Nephron (organoid): ENCODE measurements around the gene GPR39.

Experiments
- H3K27ac Mint-ChIP-seq, 3 experiments: 2 replicates each; pipeline ENCODE4 v1.8.0; 2020; ENCODE audit warnings: mixed read lengths in 3 of 3, mild to moderate bottlenecking in 2 of 3, moderate library complexity in 1 of 3
- H3K27me3 Mint-ChIP-seq: 2 replicates; pipeline ENCODE4 v1.8.0; 2021; ENCODE audit warnings: low read depth, mild to moderate bottlenecking, moderate library complexity, mixed read lengths
- H3K36me3 Mint-ChIP-seq: 2 replicates; pipeline ENCODE4 v1.8.0; 2020; ENCODE audit warnings: low read depth, mixed read lengths
- H3K4me1 Mint-ChIP-seq: 2 replicates; pipeline ENCODE4 v1.8.0; 2020; ENCODE audit warnings: mixed read lengths
- H3K4me3 Mint-ChIP-seq, 3 experiments: 2 replicates each; pipeline ENCODE4 v1.8.0; 2020; ENCODE audit warnings: mild to moderate bottlenecking in 3 of 3, mixed read lengths in 3 of 3, moderate library complexity in 2 of 3
- H3K9me3 Mint-ChIP-seq: 2 replicates; pipeline ENCODE4 v1.8.0; 2020; ENCODE audit warnings: mixed read lengths
- TF ChIP-seq, protein P1 (sequence below), 3 experiments: fragments of 200-600 bp; sonication (generic); IDR thresholded peaks; one replicate each; pipeline ENCODE4 v1.5.0; 2021; ENCODE audit warnings: antibody characterized with exemption in 3 of 3; ENCODE audit not compliant: unreplicated experiment in 3 of 3

Gene GPR39

DNA sequence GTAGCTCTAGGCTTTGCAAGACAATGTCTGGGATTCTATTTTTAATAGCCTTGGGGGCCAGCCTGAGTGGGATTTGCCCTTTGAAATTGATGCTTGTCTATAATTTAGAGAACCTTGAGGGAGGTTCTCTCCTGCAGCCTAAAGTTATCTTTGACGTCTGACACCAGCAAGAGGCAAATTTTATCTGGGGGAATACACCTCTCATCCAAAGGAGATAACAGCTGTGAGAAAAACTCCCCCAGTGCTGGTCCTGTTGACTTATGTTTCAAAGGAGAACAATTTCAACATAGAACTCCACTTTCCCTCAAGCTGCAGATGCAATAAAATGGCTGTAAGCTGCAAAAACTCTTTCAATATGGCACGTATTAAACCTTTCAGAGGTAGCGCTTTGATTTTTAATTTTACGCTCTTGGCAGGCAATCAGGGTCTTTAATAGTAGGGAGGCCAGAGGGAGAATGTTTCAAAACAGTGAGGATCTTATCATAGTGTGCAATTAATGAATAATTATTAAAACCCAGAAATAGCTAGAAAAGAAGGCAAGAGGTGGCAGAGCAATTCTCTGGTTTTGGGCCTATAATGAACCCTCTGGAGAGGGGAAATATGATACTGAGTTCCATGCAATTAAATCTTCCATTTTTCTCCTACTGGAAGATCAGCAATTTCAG lies 191.0 kb downstream of the GPR39 start:
- no peaks in the 10 kb centered on the region for H3K36me3 Mint-ChIP-seq
- H3K4me3 Mint-ChIP-seq, result no peak overlapping the region
- TF ChIP-seq, protein P1, sequence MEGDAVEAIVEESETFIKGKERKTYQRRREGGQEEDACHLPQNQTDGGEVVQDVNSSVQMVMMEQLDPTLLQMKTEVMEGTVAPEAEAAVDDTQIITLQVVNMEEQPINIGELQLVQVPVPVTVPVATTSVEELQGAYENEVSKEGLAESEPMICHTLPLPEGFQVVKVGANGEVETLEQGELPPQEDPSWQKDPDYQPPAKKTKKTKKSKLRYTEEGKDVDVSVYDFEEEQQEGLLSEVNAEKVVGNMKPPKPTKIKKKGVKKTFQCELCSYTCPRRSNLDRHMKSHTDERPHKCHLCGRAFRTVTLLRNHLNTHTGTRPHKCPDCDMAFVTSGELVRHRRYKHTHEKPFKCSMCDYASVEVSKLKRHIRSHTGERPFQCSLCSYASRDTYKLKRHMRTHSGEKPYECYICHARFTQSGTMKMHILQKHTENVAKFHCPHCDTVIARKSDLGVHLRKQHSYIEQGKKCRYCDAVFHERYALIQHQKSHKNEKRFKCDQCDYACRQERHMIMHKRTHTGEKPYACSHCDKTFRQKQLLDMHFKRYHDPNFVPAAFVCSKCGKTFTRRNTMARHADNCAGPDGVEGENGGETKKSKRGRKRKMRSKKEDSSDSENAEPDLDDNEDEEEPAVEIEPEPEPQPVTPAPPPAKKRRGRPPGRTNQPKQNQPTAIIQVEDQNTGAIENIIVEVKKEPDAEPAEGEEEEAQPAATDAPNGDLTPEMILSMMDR (IDR thresholded peaks at IDR 0.05; ENCODE audit: unreplicated experiment in 3 of 3), result no peak
- H3K27ac Mint-ChIP-seq, result peak overlapping the region in 1 of 3 experiments; percentile 12
- peaks cover 15% of the 10 kb centered on the region for H3K27me3 Mint-ChIP-seq
- H3K4me1 Mint-ChIP-seq, result peaks cover 13% of the 10 kb centered on the region
- H3K9me3 Mint-ChIP-seq, result no peaks in the 10 kb centered on the region

DNA sequence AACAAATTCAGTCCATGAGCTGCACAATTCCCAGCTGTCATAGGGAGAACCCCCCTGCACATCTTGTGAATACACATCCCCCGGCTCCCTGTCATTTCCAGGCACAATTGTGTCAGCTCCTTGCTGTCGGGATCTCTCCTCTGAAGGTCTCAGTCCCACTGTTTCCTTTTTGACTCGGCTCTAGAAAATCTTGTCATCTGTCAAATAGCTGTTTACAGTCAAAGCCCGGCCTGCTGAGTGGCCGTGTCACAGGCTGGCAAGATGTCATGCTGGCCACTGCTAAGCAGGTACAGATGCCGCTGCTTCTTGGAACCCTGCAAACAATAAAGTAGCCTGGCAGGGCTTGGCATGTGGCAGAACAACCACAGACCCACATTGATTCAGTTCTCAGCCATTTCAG lies 191.7 kb downstream of the GPR39 start:
- TF ChIP-seq, protein P1 (IDR thresholded peaks at IDR 0.05; ENCODE audit: unreplicated experiment in 3 of 3), result no peak
- H3K4me3 Mint-ChIP-seq, result no peak overlapping the region
- peaks cover 12% of the 10 kb centered on the region for H3K27me3 Mint-ChIP-seq

DNA sequence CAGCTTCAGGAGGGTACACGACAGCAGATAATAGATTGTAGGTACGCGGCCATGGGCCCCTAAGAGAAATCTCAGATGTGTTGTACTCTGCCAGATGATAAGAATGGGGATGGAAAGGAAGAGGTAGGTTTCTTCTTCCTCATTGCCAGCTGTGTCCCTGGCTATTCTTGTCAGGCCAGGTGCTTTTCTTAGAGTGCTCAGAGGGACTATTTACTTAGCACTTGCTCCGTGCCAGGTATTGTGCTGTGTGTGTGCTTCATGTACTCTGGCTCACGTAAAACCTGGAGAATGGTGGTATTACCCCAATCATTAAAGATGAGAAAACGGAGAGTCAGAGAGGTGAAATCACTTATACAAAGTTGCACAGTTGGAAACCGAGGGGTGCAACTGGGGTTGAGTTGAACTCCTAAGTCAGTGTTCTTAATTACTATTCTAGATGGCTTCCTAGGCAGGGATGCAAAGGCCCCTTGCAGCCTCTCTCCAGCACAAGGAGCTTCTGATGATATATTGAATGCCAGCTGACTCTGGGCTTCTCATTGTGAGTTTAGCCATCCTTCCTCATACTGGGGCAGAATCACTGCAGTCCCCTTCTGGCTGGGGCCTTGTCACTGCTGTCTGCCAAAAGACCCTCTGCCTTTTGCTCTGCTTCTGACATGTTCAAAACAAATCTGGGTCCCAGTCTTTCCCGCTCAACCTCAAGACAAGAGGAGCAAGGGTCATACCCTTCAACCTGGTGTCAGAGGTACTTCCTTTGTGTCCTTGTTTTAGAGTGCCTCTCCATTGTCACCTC lies 192.7 kb downstream of the GPR39 start:
- Mint-ChIP-seq H3K4me1 (peaks cover 13% of the 10 kb centered on the region), H3K36me3 (no peaks in the 10 kb centered on the region), H3K9me3 (no peaks in the 10 kb centered on the region), H3K4me3 (no peak overlapping the region), H3K27me3 (peaks cover 11% of the 10 kb centered on the region), H3K27ac (no peak overlapping the region)
- TF ChIP-seq, protein P1 (IDR thresholded peaks at IDR 0.05; ENCODE audit: unreplicated experiment in 3 of 3), result no peak

More for the DNA sequence above, 191.7 kb downstream of the GPR39 start:
- Mint-ChIP-seq H3K36me3 (no peaks in the 10 kb centered on the region), H3K9me3 (no peaks in the 10 kb centered on the region), H3K27ac (peak overlapping the region in 1 of 3 experiments; percentile 35), H3K4me1 (peaks cover 13% of the 10 kb centered on the region)

DNA sequence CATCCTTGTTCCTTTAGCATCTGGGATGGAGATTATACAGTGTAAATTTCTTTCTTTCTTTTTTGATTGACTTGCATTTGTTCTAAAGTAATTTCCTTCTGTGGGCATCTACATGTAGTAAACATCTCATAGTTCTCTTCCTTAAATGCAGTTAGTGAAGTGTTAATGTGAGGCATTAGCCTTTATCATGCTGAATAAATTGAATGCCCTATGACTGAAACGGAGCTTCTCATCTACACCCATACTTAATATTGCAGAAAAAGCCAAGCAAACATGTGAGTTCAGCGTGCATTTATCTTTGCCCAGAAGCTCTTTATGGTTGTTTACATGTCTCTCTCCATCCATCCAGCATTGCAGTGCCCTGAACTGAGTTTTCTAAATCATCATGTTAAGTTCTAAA lies 195.1 kb downstream of the GPR39 start:
- peaks cover 7% of the 10 kb centered on the region for H3K27me3 Mint-ChIP-seq
- no peak overlapping the region for H3K27ac Mint-ChIP-seq
- no peaks in the 10 kb centered on the region for H3K9me3 Mint-ChIP-seq
- peaks cover 14% of the 10 kb centered on the region for H3K4me1 Mint-ChIP-seq
- no peak overlapping the region for H3K4me3 Mint-ChIP-seq
- H3K36me3 Mint-ChIP-seq, result no peaks in the 10 kb centered on the region
- TF ChIP-seq, protein P1 (IDR thresholded peaks at IDR 0.05; ENCODE audit: unreplicated experiment in 3 of 3), result no peak

DNA sequence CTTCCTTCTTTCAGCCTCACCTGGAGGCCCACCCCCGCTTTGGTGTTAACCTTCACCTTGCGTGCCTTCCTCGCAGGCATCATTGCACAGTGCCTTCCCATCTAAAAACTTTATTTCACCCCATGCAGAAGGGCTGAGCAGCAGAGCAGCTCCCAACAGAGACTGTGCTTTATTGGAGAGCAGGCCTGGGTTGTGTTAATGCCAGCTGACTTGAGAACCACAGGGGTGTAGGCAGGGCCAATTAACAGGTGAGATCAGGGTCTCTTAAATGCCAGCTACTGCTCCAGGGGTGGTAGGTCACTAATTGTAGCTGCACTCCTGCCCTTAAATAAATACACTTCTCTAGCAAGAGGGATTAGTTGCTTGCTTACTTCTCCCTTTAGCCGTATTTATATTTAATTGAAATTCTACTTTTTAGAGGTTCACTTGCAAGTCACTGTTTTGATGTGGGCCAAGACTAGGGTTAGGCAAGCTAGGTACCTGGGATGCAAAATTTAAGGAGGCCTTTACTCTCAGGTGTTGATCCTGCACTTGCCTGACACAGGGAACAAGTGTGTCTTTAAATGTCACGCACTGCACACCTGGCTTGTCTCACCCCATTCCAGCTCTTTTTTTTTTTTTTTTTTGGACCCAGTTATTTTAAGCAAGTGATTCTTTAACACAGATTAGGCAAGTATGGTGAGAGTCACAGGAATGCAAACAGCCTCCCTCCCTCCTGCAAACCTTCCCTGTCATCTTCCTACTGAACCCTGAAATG lies 198.9 kb downstream of the GPR39 start:
- peaks cover 3% of the 10 kb centered on the region for H3K27me3 Mint-ChIP-seq
- H3K36me3 Mint-ChIP-seq, result no peaks in the 10 kb centered on the region
- H3K4me3 Mint-ChIP-seq, result no peak overlapping the region
- peaks cover 11% of the 10 kb centered on the region for H3K4me1 Mint-ChIP-seq
- H3K27ac Mint-ChIP-seq, result no peak overlapping the region
- H3K9me3 Mint-ChIP-seq, result no peaks in the 10 kb centered on the region
- TF ChIP-seq, protein P1 (IDR thresholded peaks at IDR 0.05; ENCODE audit: unreplicated experiment in 3 of 3), result no peak
